K562 treated with DMSO at 1 percent for 4 hours (cell line): Measurements from ENCODE around the gene CSPG4. TPM values are rescaled to one million over a fixed set of nuclear protein-coding genes. Genes with fewer than 3 reads are reported as not detected.

ENCODE experiments used
- total RNA-seq: library from RNA; unstranded; fragments of 300-600 nt; gene quantifications from 2 replicates; pipeline ENCODE4 v1.2.3, GENCODE V29; 2022; ENCODE audit not compliant: insufficient read depth

Gene CSPG4
- total RNA-seq: 0.27 and 0.64 TPM in 2 replicates

GRCh38 chr15:75712668-75713337, at the start of gene CSPG4:
Gene CSPG4, minus strand, starts transcription at chr15:75712848. Its CDS starts 93 bp downstream, at chr15:75712755.

GRCh38 chr15:75647370-75648155, 65.1 kb downstream of the CSPG4 start, which contains the start of gene SNX33:
Gene SNX33, plus strand, starts transcription at chr15:75647912. Its CDS starts 1,191 bp downstream, at chr15:75649103.

GRCh38 chr15:75639709-75640482, 72.8 kb downstream of the CSPG4 start, which contains the start of gene IMP3:
Gene IMP3, minus strand, starts transcription at chr15:75640224. Its CDS starts 56 bp downstream, at chr15:75640168.

GRCh38 chr15:75625542-75626347, 86.9 kb downstream of the CSPG4 start, which contains the start of gene SNUPN:
Gene SNUPN, minus strand, starts transcription at chr15:75625725. Its CDS starts 4,674 bp downstream, at chr15:75621051.

Other genes with a start within 250 kb of the CSPG4 start
- gene PTPN9, start 133.5 kb downstream of the CSPG4 start, total RNA-seq: 16.3 and 17.5 TPM in 2 replicates
- gene SNUPN, start 87.1 kb downstream of the CSPG4 start, total RNA-seq: 13.2 and 16.3 TPM in 2 replicates
- 150 and 174 TPM in 2 replicates for gene IMP3, start 72.6 kb downstream of the CSPG4 start, total RNA-seq
- 6.6 and 10.6 TPM in 2 replicates for gene SNX33, start 64.9 kb downstream of the CSPG4 start, total RNA-seq
- 3.8 and 8.5 TPM in 2 replicates for gene UBE2Q2, start 130.6 kb upstream of the CSPG4 start, total RNA-seq
- gene FBXO22, start 191.0 kb upstream of the CSPG4 start, total RNA-seq: 35.5 and 50.6 TPM in 2 replicates